Thoracic aorta (tissue), 2 donors: ENCODE results near the gene GATA6. TPM values are rescaled to one million over a fixed set of nuclear protein-coding genes. Genes with fewer than 3 reads are reported as not detected.

ENCODE experiments used
- ATAC-seq: fragments of 150-250 bp; one replicate; pipeline ENCODE4 v1.8.0; 2017; ENCODE audit warnings: low read depth; ENCODE audit not compliant: insufficient number of reproducible peaks, low FRiP score
- DNase-seq: peaks from one replicate; pipeline ENCODE4 v3.0.0-alpha.2; 2020; ENCODE audit warnings: low spot score
- H3K27ac ChIP-seq, 2 donors: fragments of 200-600 bp; sonication (generic); 1 replicate in 1 of 2; 2 replicates in 1 of 2; pipeline ENCODE4 v1.5.1; 2016; ENCODE audit warnings: mild to moderate bottlenecking in 2 of 2, moderate library complexity in 2 of 2
- H3K27me3 ChIP-seq: fragments of 200-600 bp; sonication (generic); replicated peaks from 2 replicates; pipeline ENCODE4 v1.6.0; 2016; ENCODE audit warnings: mild to moderate bottlenecking; ENCODE audit not compliant: insufficient read depth
- H3K36me3 ChIP-seq: fragments of 200-600 bp; sonication (generic); one replicate; pipeline ENCODE4 v1.5.1; 2016
- H3K4me1 ChIP-seq, 2 donors: fragments of 200-600 bp; sonication (generic); 1 replicate in 1 of 2; 2 replicates in 1 of 2; pipeline versions ENCODE4 v1.5.1 to v1.6.0; 2016; ENCODE audit warnings: low read depth in 2 of 2, mild to moderate bottlenecking in 1 of 2; ENCODE audit not compliant: control insufficient read depth in 1 of 2
- H3K4me3 ChIP-seq: fragments of 200-600 bp; sonication (generic); 2 replicates; pipeline ENCODE4 v1.5.1; 2016; ENCODE audit warnings: mild to moderate bottlenecking
- H3K9me3 ChIP-seq: fragments of 200-600 bp; sonication (generic); 2 replicates; pipeline ENCODE4 v1.5.1; 2016
- CTCF ChIP-seq: fragments of 200-600 bp; sonication (generic); IDR thresholded peaks from one replicate; pipeline ENCODE4 v1.5.1; 2019; ENCODE audit warnings: antibody characterized with exemption
- total RNA-seq, 2 donors: library from RNA; depleted of rRNA; stranded (reverse); fragments of >200 nt; gene quantifications; one replicate each; pipeline versions ENCODE4 v1.1.0 to v1.2.3, GENCODE V29; 2016

The GATA6 gene
- total RNA-seq, 2 donors from 2014 or later: 92.7 to 92.8 TPM

- no peak overlapping the region for H3K4me3 ChIP-seq
- DNase-seq: no peak
- ATAC-seq: no peak
- no peaks in the 10 kb centered on the region for H3K9me3 ChIP-seq
- TF ChIP-seq CTCF: no peak
- no peaks in the 10 kb centered on the region for H3K4me1 ChIP-seq
- H3K27me3 ChIP-seq: no peaks in the 10 kb centered on the region
- no peaks in the 10 kb centered on the region for H3K36me3 ChIP-seq
- no peak overlapping the region for H3K27ac ChIP-seq
Observed at GRCh38 chr18:22229456-22230124, 60.2 kb downstream of the GATA6 start.

- DNase-seq (no peak), ATAC-seq (no peak)
- H3K36me3 ChIP-seq: no peaks in the 10 kb centered on the region
- H3K4me3 ChIP-seq: no peak overlapping the region
- H3K9me3 ChIP-seq: no peaks in the 10 kb centered on the region
- no peak for TF ChIP-seq CTCF
- H3K27me3 ChIP-seq: no peaks in the 10 kb centered on the region
- H3K27ac ChIP-seq: no peak overlapping the region
- H3K4me1 ChIP-seq: no peaks in the 10 kb centered on the region
Observed at GRCh38 chr18:22230471-22230945, 61.1 kb downstream of the GATA6 start.

GRCh38 chr18:22233266-22233665, 63.9 kb downstream of the GATA6 start:
- no peak for DNase-seq
- Histone ChIP-seq H3K4me3 (no peak overlapping the region), H3K27me3 (no peaks in the 10 kb centered on the region), H3K4me1 (no peaks in the 10 kb centered on the region), H3K27ac (no peak overlapping the region), H3K36me3 (no peaks in the 10 kb centered on the region), H3K9me3 (no peaks in the 10 kb centered on the region)
- no peak for TF ChIP-seq CTCF
- no peak for ATAC-seq

GRCh38 chr18:22238036-22238435, 68.6 kb downstream of the GATA6 start:
- ATAC-seq (no peak), DNase-seq (no peak)
- Histone ChIP-seq H3K9me3 (no peaks in the 10 kb centered on the region), H3K4me1 (no peaks in the 10 kb centered on the region), H3K4me3 (no peak overlapping the region), H3K36me3 (no peaks in the 10 kb centered on the region), H3K27ac (no peak overlapping the region), H3K27me3 (no peaks in the 10 kb centered on the region)
- TF ChIP-seq CTCF: no peak

- ATAC-seq (no peak), DNase-seq (no peak)
- Histone ChIP-seq H3K4me3 (no peak overlapping the region), H3K9me3 (no peaks in the 10 kb centered on the region), H3K27me3 (no peaks in the 10 kb centered on the region), H3K36me3 (no peaks in the 10 kb centered on the region), H3K27ac (no peak overlapping the region), H3K4me1 (no peaks in the 10 kb centered on the region)
- TF ChIP-seq CTCF: no peak
Observed at GRCh38 chr18:22238681-22239080, 69.3 kb downstream of the GATA6 start.
